ENCODE data around the gene SYNJ1.

Gene SYNJ1

GRCh38 chr21:32599526-32599925 is 128.3 kb downstream of the SYNJ1 start:
- TF ChIP-seq REST (IDR thresholded peaks at IDR 0.05; ENCODE audit: insufficient read depth in 1 of 2, low read depth in 2 of 2, low read length in 2 of 2) (no peak), POLR2AphosphoS5 (IDR thresholded peaks at IDR 0.05; ENCODE audit: low read depth, low read length) (no peak), SIN3A (IDR thresholded peaks at IDR 0.05; ENCODE audit: borderline replicate concordance, insufficient read depth, low read length) (no peak), FOXP2 (optimal IDR thresholded peaks at IDR 0.05; ENCODE audit: borderline replicate concordance, extremely low read depth, extremely low read length, insufficient read depth) (no peak), TAF1 (IDR thresholded peaks at IDR 0.05; ENCODE audit: borderline replicate concordance, insufficient read depth, low read length) (no peak)

- TF ChIP-seq FOXP2 (optimal IDR thresholded peaks at IDR 0.05; ENCODE audit: borderline replicate concordance, extremely low read depth, extremely low read length, insufficient read depth), result no peak
- TF ChIP-seq POLR2AphosphoS5 (IDR thresholded peaks at IDR 0.05; ENCODE audit: low read depth, low read length), result no peak
- no peak for TF ChIP-seq REST (IDR thresholded peaks at IDR 0.05; ENCODE audit: insufficient read depth in 1 of 2, low read depth in 2 of 2, low read length in 2 of 2)
- no peak for TF ChIP-seq SIN3A (IDR thresholded peaks at IDR 0.05; ENCODE audit: borderline replicate concordance, insufficient read depth, low read length)
- no peak for TF ChIP-seq TAF1 (IDR thresholded peaks at IDR 0.05; ENCODE audit: borderline replicate concordance, insufficient read depth, low read length)
Measured at GRCh38 chr21:32599091-32599490, 128.7 kb downstream of the SYNJ1 start.

GRCh38 chr21:32597205-32597604 is 130.6 kb downstream of the SYNJ1 start:
- TF ChIP-seq POLR2AphosphoS5 (IDR thresholded peaks at IDR 0.05; ENCODE audit: low read depth, low read length), result no peak
- TF ChIP-seq FOXP2 (optimal IDR thresholded peaks at IDR 0.05; ENCODE audit: borderline replicate concordance, extremely low read depth, extremely low read length, insufficient read depth), result peak; percentile 65

- TF ChIP-seq SIN3A (IDR thresholded peaks at IDR 0.05; ENCODE audit: borderline replicate concordance, insufficient read depth, low read length), result no peak
- no peak for TF ChIP-seq POLR2AphosphoS5 (IDR thresholded peaks at IDR 0.05; ENCODE audit: low read depth, low read length)
- TF ChIP-seq TAF1 (IDR thresholded peaks at IDR 0.05; ENCODE audit: borderline replicate concordance, insufficient read depth, low read length), result no peak
- no peak for TF ChIP-seq REST (IDR thresholded peaks at IDR 0.05; ENCODE audit: insufficient read depth in 1 of 2, low read depth in 2 of 2, low read length in 2 of 2)
- no peak for TF ChIP-seq FOXP2 (optimal IDR thresholded peaks at IDR 0.05; ENCODE audit: borderline replicate concordance, extremely low read depth, extremely low read length, insufficient read depth)
Measured at GRCh38 chr21:32595431-32595830, 132.4 kb downstream of the SYNJ1 start.

- no peak for TF ChIP-seq SIN3A (IDR thresholded peaks at IDR 0.05; ENCODE audit: borderline replicate concordance, insufficient read depth, low read length)
- TF ChIP-seq TAF1 (IDR thresholded peaks at IDR 0.05; ENCODE audit: borderline replicate concordance, insufficient read depth, low read length), result no peak
- no peak for TF ChIP-seq REST (IDR thresholded peaks at IDR 0.05; ENCODE audit: insufficient read depth in 1 of 2, low read depth in 2 of 2, low read length in 2 of 2)
- no peak for TF ChIP-seq POLR2AphosphoS5 (IDR thresholded peaks at IDR 0.05; ENCODE audit: low read depth, low read length)
- no peak for TF ChIP-seq FOXP2 (optimal IDR thresholded peaks at IDR 0.05; ENCODE audit: borderline replicate concordance, extremely low read depth, extremely low read length, insufficient read depth)
Measured at GRCh38 chr21:32593690-32594089, 134.1 kb downstream of the SYNJ1 start.

All from PFSK-1 (cell line).